PC-9 (cell line): ENCODE data around the gene RYR3. TPM values are rescaled to one million over a fixed set of nuclear protein-coding genes. Genes with fewer than 3 reads are reported as not detected.

Source experiments
- BruUV-seq: library from RNA; stranded (reverse); fragments of 400-500 nt; replicated peaks from 2 replicates; lab custom pipeline; 2021; lab: Mats Ljungman, UMichigan
- CTCF ChIA-PET: fragments of 300-600 bp; sonication (Branson Sonifier 250); formaldehyde crosslinking; loops from one replicate; lab custom pipeline; 2022; ENCODE audit warnings: antibody characterized with exemption; lab: Charles Lee
- POLR2A ChIA-PET: fragments of 300-600 bp; sonication (Branson Sonifier 250); formaldehyde crosslinking; loops from one replicate; lab custom pipeline; 2022; ENCODE audit warnings: antibody characterized with exemption; ENCODE audit not compliant: unreplicated experiment; lab: Charles Lee
- DNase-seq, 2 experiments: peaks; one replicate each; pipeline versions ENCODE4 v3.0.0 to v3.0.0-alpha.2; 2015 to 2022; ENCODE audit warnings: mixed read lengths in 1 of 2
- H2AFZ ChIP-seq: fragments of 200-600 bp; sonication (generic); 2 replicates; pipeline ENCODE4 v1.8.1; 2017; ENCODE audit warnings: antibody characterized with exemption
- H3F3A ChIP-seq: fragments of 200-600 bp; sonication (generic); 2 replicates; pipeline ENCODE4 v1.8.1; 2017; ENCODE audit warnings: antibody characterized with exemption, mild to moderate bottlenecking, low read depth; ENCODE audit not compliant: insufficient read depth
- H3K27ac ChIP-seq: fragments of 200-600 bp; sonication (generic); 2 replicates; pipeline ENCODE4 v1.6.1; 2016; ENCODE audit warnings: mixed run types
- H3K27me3 ChIP-seq: fragments of 200-600 bp; sonication (generic); 2 replicates; pipeline ENCODE4 v1.6.1; 2016; ENCODE audit warnings: low read depth, mixed run types; ENCODE audit not compliant: insufficient read depth
- H3K36me3 ChIP-seq: fragments of 200-600 bp; sonication (generic); 2 replicates; pipeline ENCODE4 v1.6.1; 2016; ENCODE audit warnings: low read depth, mixed run types
- H3K4me1 ChIP-seq: fragments of 200-600 bp; sonication (generic); replicated peaks from 2 replicates; pipeline ENCODE4 v1.6.1; 2016; ENCODE audit warnings: mixed run types; ENCODE audit not compliant: insufficient read depth
- H3K4me2 ChIP-seq: fragments of 200-600 bp; sonication (generic); 2 replicates; pipeline ENCODE4 v1.6.1; 2017; ENCODE audit warnings: mixed run types
- H3K4me3 ChIP-seq: fragments of 200-600 bp; sonication (generic); 2 replicates; pipeline ENCODE4 v1.6.1; 2016; ENCODE audit warnings: mixed run types
- H3K79me2 ChIP-seq: fragments of 200-600 bp; sonication (generic); 2 replicates; pipeline ENCODE4 v1.6.1; 2017; ENCODE audit warnings: low read depth, mixed run types
- H3K9me2 ChIP-seq: fragments of 200-600 bp; sonication (generic); 2 replicates; pipeline ENCODE4 v1.8.1; 2017; ENCODE audit warnings: mild to moderate bottlenecking; ENCODE audit not compliant: insufficient read depth
- H3K9me3 ChIP-seq: fragments of 200-600 bp; sonication (generic); 2 replicates; pipeline ENCODE4 v1.8.1; 2016; ENCODE audit warnings: low read depth; ENCODE audit not compliant: insufficient read depth
- H4K20me1 ChIP-seq: fragments of 200-600 bp; sonication (generic); 2 replicates; pipeline ENCODE4 v1.8.1; 2017; ENCODE audit not compliant: insufficient read depth
- EZH2 ChIP-seq: fragments of 200-600 bp; sonication (generic); IDR thresholded peaks from 2 replicates; pipeline ENCODE4 v1.8.0; 2017; ENCODE audit warnings: antibody characterized with exemption, low read depth
- intact Hi-C: fragments of 100-400 bp; cut with micrococcal nuclease; formaldehyde crosslinking; loops from one replicate; pipeline ENCODE4 v1.10.0; 2022; ENCODE audit not compliant: unreplicated experiment
- total RNA-seq: library from RNA; stranded (reverse); gene quantifications from 2 replicates; pipeline ENCODE4 v1.2.3, GENCODE V29; 2021
- TF ChIP-seq, protein P1 (sequence below): fragments of 200-600 bp; sonication (generic); conservative IDR thresholded peaks from 2 replicates; pipeline ENCODE4 v1.6.1; 2017; ENCODE audit warnings: mixed run types, antibody characterized with exemption, mild to moderate bottlenecking, moderate library complexity

Gene RYR3
- total RNA-seq, 1 experiment from 2014 or later: 0.15 TPM

DNA sequence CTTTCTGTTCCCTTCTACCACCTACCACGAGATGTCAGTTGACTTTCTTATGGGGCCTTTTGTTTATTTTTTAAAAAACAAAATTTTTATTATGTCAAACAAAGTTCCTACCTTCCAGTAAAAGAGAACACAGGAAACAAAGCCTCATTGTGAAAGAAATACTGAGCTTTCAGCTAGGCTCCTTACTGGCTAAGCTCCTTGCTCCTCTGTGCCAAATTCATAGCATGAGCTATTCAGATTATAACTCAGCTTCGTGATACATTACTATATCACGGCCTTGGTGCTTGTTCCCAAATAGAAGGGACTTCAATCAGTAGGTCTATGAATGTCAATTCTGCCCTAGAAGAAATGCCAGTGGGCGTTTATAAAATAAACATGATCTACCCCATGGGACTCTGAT is 511.7 kb downstream of the RYR3 start:
- DNase-seq: no peak
- ChIA-PET POLR2A (no interaction called here), CTCF (no interaction called here)
- H4K20me1 ChIP-seq: no peaks in the 10 kb centered on the region
- no peaks in the 10 kb centered on the region for H3K9me2 ChIP-seq
- no peaks in the 10 kb centered on the region for H3K36me3 ChIP-seq
- H3K4me3 ChIP-seq: no peak overlapping the region
- H3K27me3 ChIP-seq: no peaks in the 10 kb centered on the region
- no peak overlapping the region for H2AFZ ChIP-seq
- TF ChIP-seq EZH2: no peak
- TF ChIP-seq, protein P1, sequence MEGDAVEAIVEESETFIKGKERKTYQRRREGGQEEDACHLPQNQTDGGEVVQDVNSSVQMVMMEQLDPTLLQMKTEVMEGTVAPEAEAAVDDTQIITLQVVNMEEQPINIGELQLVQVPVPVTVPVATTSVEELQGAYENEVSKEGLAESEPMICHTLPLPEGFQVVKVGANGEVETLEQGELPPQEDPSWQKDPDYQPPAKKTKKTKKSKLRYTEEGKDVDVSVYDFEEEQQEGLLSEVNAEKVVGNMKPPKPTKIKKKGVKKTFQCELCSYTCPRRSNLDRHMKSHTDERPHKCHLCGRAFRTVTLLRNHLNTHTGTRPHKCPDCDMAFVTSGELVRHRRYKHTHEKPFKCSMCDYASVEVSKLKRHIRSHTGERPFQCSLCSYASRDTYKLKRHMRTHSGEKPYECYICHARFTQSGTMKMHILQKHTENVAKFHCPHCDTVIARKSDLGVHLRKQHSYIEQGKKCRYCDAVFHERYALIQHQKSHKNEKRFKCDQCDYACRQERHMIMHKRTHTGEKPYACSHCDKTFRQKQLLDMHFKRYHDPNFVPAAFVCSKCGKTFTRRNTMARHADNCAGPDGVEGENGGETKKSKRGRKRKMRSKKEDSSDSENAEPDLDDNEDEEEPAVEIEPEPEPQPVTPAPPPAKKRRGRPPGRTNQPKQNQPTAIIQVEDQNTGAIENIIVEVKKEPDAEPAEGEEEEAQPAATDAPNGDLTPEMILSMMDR: no peak
- H3K79me2 ChIP-seq: no peaks in the 10 kb centered on the region
- no peak overlapping the region for H3K27ac ChIP-seq
- H3K4me1 ChIP-seq: no peaks in the 10 kb centered on the region
- no peak overlapping the region for H3K4me2 ChIP-seq
- BruUV-seq: no TSS peak
- no peaks in the 10 kb centered on the region for H3K9me3 ChIP-seq
- H3F3A ChIP-seq: no peaks in the 10 kb centered on the region
- intact Hi-C loops: no loop called here

DNA sequence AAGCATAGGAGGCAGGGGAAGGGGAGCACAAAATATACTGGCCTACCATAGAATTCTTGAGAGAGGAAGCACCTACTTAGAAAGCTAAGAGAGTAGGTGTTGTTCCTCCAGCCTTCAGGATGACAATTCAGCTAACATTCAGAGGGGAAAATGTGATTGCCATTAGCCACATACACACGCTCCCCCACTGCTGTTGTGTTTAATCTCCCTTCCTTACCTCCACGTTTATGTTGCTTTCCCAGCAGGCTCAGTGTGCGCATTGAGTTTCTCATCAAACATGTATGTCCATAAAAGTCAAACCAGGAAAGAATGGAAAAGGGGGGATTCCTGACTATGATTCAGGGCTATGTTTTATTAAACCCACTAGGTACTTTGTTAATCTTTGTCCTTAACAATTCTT is 512.4 kb downstream of the RYR3 start:
- POLR2A ChIA-PET: no interaction called here
- H2AFZ ChIP-seq: no peak overlapping the region
- H3K4me2 ChIP-seq: no peak overlapping the region
- no peaks in the 10 kb centered on the region for H3K79me2 ChIP-seq
- no peak overlapping the region for H3K27ac ChIP-seq
- H3K9me2 ChIP-seq: no peaks in the 10 kb centered on the region
- no peaks in the 10 kb centered on the region for H3K36me3 ChIP-seq
- CTCF ChIA-PET: no interaction called here
- no peaks in the 10 kb centered on the region for H3K27me3 ChIP-seq
- H3K4me3 ChIP-seq: no peak overlapping the region
- no peak for TF ChIP-seq EZH2
- TF ChIP-seq, protein P1: no peak
- no TSS peak for BruUV-seq
- DNase-seq: no peak
- no peaks in the 10 kb centered on the region for H3F3A ChIP-seq
- no peaks in the 10 kb centered on the region for H3K4me1 ChIP-seq
- intact Hi-C loops: no loop called here
- no peaks in the 10 kb centered on the region for H3K9me3 ChIP-seq
- no peaks in the 10 kb centered on the region for H4K20me1 ChIP-seq

DNA sequence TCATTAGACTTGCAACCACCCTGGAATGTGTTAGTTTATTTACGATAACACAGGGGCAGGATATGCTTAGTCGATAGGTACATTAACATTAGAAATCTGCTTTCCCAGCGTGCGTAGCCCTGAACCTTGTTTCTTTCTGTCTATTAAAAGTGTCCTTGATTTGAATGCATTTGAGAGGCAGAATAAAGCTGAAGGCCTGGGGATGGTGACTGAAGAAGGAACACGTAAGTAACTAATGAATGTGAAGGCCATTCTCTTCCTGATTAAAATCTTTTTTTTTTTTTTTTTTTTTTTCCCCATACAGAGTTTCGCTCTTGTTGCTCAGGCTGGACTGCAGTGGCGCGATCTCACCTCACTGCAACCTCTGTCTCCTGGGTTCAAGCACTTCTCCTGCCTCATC is 514.7 kb downstream of the RYR3 start:
- Histone ChIP-seq H3F3A (no peaks in the 10 kb centered on the region), H3K27me3 (no peaks in the 10 kb centered on the region), H3K79me2 (no peaks in the 10 kb centered on the region), H3K4me3 (no peak overlapping the region), H4K20me1 (no peaks in the 10 kb centered on the region), H3K4me2 (no peak overlapping the region), H3K9me3 (no peaks in the 10 kb centered on the region), H2AFZ (no peak overlapping the region), H3K9me2 (no peaks in the 10 kb centered on the region), H3K36me3 (no peaks in the 10 kb centered on the region), H3K4me1 (no peaks in the 10 kb centered on the region), H3K27ac (no peak overlapping the region)
- no peak for TF ChIP-seq EZH2
- TF ChIP-seq, protein P1: no peak
- DNase-seq: no peak
- POLR2A ChIA-PET: no interaction called here
- CTCF ChIA-PET: no interaction called here
- intact Hi-C loops: no loop called here
- BruUV-seq: no TSS peak
